Upper lobe of left lung (tissue), 6 donors: Measurements from ENCODE around the gene APOA4. TPM values are rescaled to one million over a fixed set of nuclear protein-coding genes. Genes with fewer than 3 reads are reported as not detected.

Source experiments
- ATAC-seq, 2 donors: fragments of 200-7000 bp; cut with Tn5 transposase; one replicate each; pipeline ENCODE4 v1.9.1; 2022; ENCODE audit warnings: mild to moderate bottlenecking in 2 of 2, moderate library complexity in 2 of 2; ENCODE audit not compliant: low FRiP score in 2 of 2
- DNase-seq, 2 donors: peaks; one replicate each; pipeline ENCODE4 v3.0.0-alpha.2; 2019 to 2020
- H3K27ac ChIP-seq, 4 donors: fragments of 200-600 bp; sonication (generic); one replicate each; pipeline ENCODE4 v1.5.1; 2016 to 2019
- H3K27me3 ChIP-seq, 4 donors: fragments of 200-600 bp; sonication (generic); one replicate each; pipeline ENCODE4 v1.5.1; 2017 to 2019
- H3K36me3 ChIP-seq, 4 donors: fragments of 200-600 bp; sonication (generic); one replicate each; pipeline ENCODE4 v1.5.1; 2016 to 2019
- H3K4me1 ChIP-seq, 4 donors: fragments of 200-600 bp; sonication (generic); one replicate each; pipeline ENCODE4 v1.5.1; 2018 to 2019
- H3K4me3 ChIP-seq, 4 donors: fragments of 200-600 bp; sonication (generic); one replicate each; pipeline ENCODE4 v1.5.1; 2017 to 2019; ENCODE audit warnings: mild to moderate bottlenecking in 2 of 4, moderate library complexity in 1 of 4
- H3K9me3 ChIP-seq, 4 donors: fragments of 200-600 bp; sonication (generic); one replicate each; pipeline ENCODE4 v1.5.1; 2018 to 2019
- EP300 ChIP-seq, 4 donors: sonication (generic); formaldehyde crosslinking; IDR thresholded peaks; one replicate each; pipeline ENCODE4 v1.5.1; 2017; ENCODE audit warnings: antibody characterized with exemption in 4 of 4, control low read depth in 2 of 4
- POLR2A ChIP-seq, 4 donors: fragments of 450-650 bp; IDR thresholded peaks; one replicate each; pipeline ENCODE4 v1.5.1; 2016 to 2017; ENCODE audit warnings: antibody characterized with exemption in 4 of 4, mild to moderate bottlenecking in 2 of 4
- POLR2AphosphoS5 ChIP-seq, 2 donors: sonication (generic); formaldehyde crosslinking; IDR thresholded peaks; one replicate each; pipeline ENCODE4 v1.5.1; 2017; ENCODE audit warnings: antibody characterized with exemption in 2 of 2
- WGBS, 2 donors: methylation state at CpG; one replicate each; pipeline ENCODE4 v1.1.5; 2017 to 2018; 5-methylcytosine and 5-hydroxymethylcytosine counted together
- total RNA-seq, 6 donors: library from RNA; depleted of rRNA in 4 of 6; stranded (reverse); fragments of >200 nt in 4 of 6; gene quantifications; one replicate each; pipeline versions ENCODE4 v1.1.0 to v1.2.1, GENCODE V29; 2016 to 2021
- TF ChIP-seq, protein P1 (sequence below), 6 experiments: fragments of 450-650 bp in 4 of 6; fragments of 200-600 bp in 2 of 6; sonication (generic) in 2 of 6; IDR thresholded peaks; one replicate each; pipeline ENCODE4 v1.5.1; 2016 to 2019; ENCODE audit warnings: antibody characterized with exemption in 6 of 6
- donor health status: DM: no; HTN: no; CAD: no; lungs with moderate emphysema.
- donor health status: DM: no; HTN: yes; CAD: no; lungs with severe emphysema.

Gene APOA4
- total RNA-seq, 6 donors from 2014 or later, result not detected

DNA sequence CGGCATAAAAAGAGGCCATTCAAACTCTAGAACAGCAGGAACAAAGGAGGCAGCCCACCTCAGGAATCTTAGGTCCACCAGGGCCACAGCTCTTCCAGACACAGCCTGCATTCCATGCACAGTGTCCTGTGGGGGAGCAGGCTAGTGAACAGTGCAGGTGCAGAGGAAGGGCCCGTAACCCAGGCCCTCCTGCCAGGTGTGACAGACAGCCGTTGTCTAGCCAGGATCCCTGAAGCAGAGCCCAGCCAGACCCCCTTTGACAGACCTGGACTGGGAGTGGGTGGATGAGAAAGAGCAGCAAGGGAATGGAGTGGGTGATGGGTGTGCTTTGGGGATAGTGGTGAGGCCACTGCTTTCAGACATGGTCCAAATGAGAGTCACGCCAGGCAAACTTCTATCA is 34.1 kb downstream of the APOA4 start:
- no peak overlapping the region for H3K4me3 ChIP-seq
- ATAC-seq, result no peak
- no peak overlapping the region for H3K27ac ChIP-seq

DNA sequence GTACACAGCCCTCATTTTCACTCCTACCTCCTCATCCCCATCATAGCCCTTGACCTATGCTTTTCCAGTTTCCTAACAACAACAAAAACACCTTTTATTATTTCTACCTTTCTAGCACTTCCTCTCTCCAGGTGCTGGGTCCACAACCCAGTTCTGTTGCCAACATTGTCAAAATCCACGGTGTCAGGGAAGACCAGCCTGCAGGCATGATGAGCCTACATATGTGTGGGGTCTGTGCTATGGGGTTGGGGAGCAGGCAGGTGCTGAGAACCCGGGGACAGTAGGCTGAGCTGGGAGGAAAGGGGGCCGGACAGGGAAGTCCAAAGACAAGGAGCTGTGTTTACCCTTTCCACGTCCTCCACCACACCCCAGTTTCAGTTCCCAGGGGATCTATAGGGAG is 34.6 kb downstream of the APOA4 start:
- ATAC-seq, result no peak
- WGBS, 2 donors, result 62 to 65% methylated on average over 4 of the region's 4 CpGs
- no peak for TF ChIP-seq POLR2AphosphoS5 (IDR thresholded peaks at IDR 0.05)
- TF ChIP-seq, protein P1, sequence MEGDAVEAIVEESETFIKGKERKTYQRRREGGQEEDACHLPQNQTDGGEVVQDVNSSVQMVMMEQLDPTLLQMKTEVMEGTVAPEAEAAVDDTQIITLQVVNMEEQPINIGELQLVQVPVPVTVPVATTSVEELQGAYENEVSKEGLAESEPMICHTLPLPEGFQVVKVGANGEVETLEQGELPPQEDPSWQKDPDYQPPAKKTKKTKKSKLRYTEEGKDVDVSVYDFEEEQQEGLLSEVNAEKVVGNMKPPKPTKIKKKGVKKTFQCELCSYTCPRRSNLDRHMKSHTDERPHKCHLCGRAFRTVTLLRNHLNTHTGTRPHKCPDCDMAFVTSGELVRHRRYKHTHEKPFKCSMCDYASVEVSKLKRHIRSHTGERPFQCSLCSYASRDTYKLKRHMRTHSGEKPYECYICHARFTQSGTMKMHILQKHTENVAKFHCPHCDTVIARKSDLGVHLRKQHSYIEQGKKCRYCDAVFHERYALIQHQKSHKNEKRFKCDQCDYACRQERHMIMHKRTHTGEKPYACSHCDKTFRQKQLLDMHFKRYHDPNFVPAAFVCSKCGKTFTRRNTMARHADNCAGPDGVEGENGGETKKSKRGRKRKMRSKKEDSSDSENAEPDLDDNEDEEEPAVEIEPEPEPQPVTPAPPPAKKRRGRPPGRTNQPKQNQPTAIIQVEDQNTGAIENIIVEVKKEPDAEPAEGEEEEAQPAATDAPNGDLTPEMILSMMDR (IDR thresholded peaks at IDR 0.05), result no peak
- no peak for TF ChIP-seq POLR2A (IDR thresholded peaks at IDR 0.05)
- no peak for TF ChIP-seq EP300 (IDR thresholded peaks at IDR 0.05)
- peak overlapping the region in 3 of 4 donors; percentile 79 to 97 (median 97) for H3K4me3 ChIP-seq
- no peak for DNase-seq
- peaks cover 17 to 33% (median 27%) of the 10 kb centered on the region in 4 donors for H3K36me3 ChIP-seq
- no peaks in the 10 kb centered on the region for H3K27me3 ChIP-seq
- H3K27ac ChIP-seq, result peak overlapping the region; percentile 85 to 95 (median 92)
- H3K9me3 ChIP-seq, result no peaks in the 10 kb centered on the region
- peaks cover 17 to 40% (median 24%) of the 10 kb centered on the region in 4 donors for H3K4me1 ChIP-seq

More for the DNA sequence above, 34.1 kb downstream of the APOA4 start:
- Histone ChIP-seq H3K27me3 (no peaks in the 10 kb centered on the region), H3K4me1 (peaks cover 17 to 40% (median 24%) of the 10 kb centered on the region in 4 donors), H3K36me3 (peaks cover 14 to 29% (median 23%) of the 10 kb centered on the region in 4 donors), H3K9me3 (no peaks in the 10 kb centered on the region)
- TF ChIP-seq POLR2A (IDR thresholded peaks at IDR 0.05), result no peak
- TF ChIP-seq EP300 (IDR thresholded peaks at IDR 0.05), result no peak
- TF ChIP-seq POLR2AphosphoS5 (IDR thresholded peaks at IDR 0.05), result no peak
- TF ChIP-seq, protein P1 (IDR thresholded peaks at IDR 0.05), result no peak
- WGBS, 2 donors, result 88 to 93% methylated on average over 2 to 4 of the region's 4 CpGs
- no peak for DNase-seq

DNA sequence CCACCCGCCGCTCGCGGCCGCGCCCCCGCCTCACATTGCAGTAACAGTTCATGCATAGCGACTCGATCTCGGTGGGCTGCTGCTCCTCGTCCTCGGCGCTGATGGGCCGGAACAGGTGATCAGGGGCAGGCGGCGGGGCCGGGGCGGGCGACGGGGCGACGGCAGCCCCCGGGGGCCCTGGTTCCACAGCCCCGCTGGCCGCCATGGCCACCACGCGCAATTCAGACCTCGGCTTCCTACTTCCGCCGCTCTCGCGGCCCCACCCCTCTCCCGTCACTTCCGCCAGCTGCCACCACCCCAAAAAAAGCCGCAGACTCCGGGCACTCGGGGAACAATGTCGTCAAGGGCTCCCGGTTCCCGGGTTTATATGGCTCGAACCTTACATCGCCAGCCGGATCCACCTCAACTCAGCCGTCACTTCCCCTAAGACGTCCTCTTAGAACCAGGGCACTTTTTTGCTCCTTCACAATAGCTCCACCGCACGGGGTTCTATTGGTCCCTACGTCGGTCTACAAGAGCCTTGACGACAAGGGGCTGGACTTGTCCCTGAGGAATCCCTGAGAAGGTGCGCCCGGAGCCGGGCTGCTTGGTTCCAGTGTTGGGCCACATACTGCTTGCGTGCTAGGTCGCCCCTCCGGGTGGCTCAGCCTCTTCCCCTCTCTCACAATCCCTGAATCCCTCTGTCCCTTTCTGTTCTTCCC is 35.2 kb downstream of the APOA4 start, which contains the start of gene ZPR1:
Gene ZPR1, minus strand, starts transcription at position 238 of the 701 bp plus-strand sequence. Its CDS starts 33 bp downstream, at position 205.
- Histone ChIP-seq H3K36me3 (peaks cover 21 to 39% (median 33%) of the 10 kb centered on the region in 4 donors), H3K27me3 (no peaks in the 10 kb centered on the region), H3K4me1 (peaks cover 17 to 40% (median 24%) of the 10 kb centered on the region in 4 donors), H3K27ac (peak within 1 kb of the TSS; percentile 85 to 95 (median 92)), H3K9me3 (no peaks in the 10 kb centered on the region), H3K4me3 (peak within 1 kb of the TSS; percentile 79 to 99 (median 97))
- DNase-seq (peak; percentile 86 to 96), ATAC-seq (peak; percentile 86 to 94)
- TF ChIP-seq EP300 (IDR thresholded peaks at IDR 0.05), result no peak
- peak; percentile 23 to 88 (median 73) for TF ChIP-seq POLR2A (IDR thresholded peaks at IDR 0.05)
- TF ChIP-seq POLR2AphosphoS5 (IDR thresholded peaks at IDR 0.05), result peak; percentile 72 to 79
- TF ChIP-seq, protein P1 (IDR thresholded peaks at IDR 0.05), result peak in 3 of 6 experiments; percentile 28 to 47 (median 45)
- 2% methylated on average over 23 to 42 of the region's 56 CpGs for WGBS, 2 donors

DNA sequence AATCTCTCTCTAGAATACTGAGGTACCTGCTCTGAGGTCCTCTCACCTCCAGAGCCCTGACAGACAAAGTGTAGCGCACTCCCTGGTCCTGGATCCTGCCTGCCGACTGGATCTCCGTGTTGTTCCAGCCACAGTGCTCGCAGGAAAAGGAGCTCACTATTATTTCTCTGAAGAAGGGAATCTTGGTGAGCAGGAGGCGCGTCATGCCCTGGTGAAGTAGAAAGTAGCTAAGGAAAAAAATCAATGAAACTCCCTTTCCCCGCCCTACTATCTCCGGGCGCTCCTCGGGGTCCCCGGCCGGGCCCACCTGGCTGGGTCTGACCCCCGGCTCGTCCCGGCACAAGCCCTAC is 35.7 kb downstream of the APOA4 start:
- 0% methylated on average over 15 of the region's 15 CpGs for WGBS, 2 donors
- Histone ChIP-seq H3K36me3 (peaks cover 27 to 44% (median 39%) of the 10 kb centered on the region in 4 donors), H3K9me3 (no peaks in the 10 kb centered on the region), H3K27ac (peak overlapping the region; percentile 85 to 95 (median 92)), H3K4me1 (peaks cover 17 to 40% (median 24%) of the 10 kb centered on the region in 4 donors), H3K27me3 (no peaks in the 10 kb centered on the region), H3K4me3 (peak overlapping the region; percentile 79 to 99 (median 97))
- ATAC-seq (peak in 1 of 2 donors; percentile 23), DNase-seq (no peak)
- TF ChIP-seq, protein P1 (IDR thresholded peaks at IDR 0.05), result no peak
- no peak for TF ChIP-seq POLR2A (IDR thresholded peaks at IDR 0.05)
